RPMI7951 (cell line): ENCODE data around the gene SP3. TPM values are rescaled to one million over a fixed set of nuclear protein-coding genes. Genes with fewer than 3 reads are reported as not detected.

Experiments used
- DNase-seq: peaks from one replicate; pipeline ENCODE4 v3.0.0-alpha.2; 2012; ENCODE audit warnings: low read depth
- total RNA-seq: library from RNA; depleted of rRNA; stranded (reverse); fragments of >200 nt; shearing (Covaris generic); gene quantifications from 2 replicates; pipeline ENCODE4 v1.2.3, GENCODE V29; 2014; rRNA removed

SP3 gene
- total RNA-seq, result 93.2 and 101 TPM in 2 replicates

DNA sequence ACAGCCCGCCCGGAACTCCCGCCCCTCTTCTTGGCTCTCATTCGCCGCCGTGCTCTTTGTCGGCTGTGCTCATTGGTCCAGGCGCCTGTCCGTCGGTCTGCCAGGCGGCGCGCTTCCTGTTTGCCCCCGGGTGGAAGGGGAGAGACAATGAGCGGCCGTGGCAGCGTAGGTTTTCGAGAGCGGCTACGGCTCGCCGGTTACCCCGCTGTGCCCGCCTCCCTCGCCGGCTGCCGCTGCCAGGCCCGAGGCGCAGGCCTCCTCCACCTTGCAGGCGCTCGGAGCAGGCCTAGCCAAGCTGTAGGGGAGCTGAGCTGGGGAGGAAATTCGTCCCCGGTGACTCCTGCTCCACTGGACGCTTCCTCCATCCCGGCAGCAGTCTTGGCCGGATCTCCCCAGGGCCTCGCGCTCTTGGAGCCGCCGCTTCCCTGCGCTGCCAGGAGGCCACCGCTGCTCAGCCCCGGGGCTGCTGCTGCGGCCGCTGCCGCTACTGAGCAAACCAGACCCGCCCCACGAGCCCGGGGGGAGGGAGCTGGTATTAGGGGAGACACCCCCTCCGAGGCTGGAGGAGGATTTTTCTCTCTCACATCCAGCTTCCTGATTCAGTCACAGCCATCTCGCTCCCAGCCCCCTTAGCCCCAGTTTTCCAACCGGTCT lies at the start of gene SP3:
SP3 (minus strand) TSS at position 2 of the 654 bp plus-strand sequence. CDS start 202 bp downstream, outside the sequence.
- peak; percentile 97 for DNase-seq

DNA sequence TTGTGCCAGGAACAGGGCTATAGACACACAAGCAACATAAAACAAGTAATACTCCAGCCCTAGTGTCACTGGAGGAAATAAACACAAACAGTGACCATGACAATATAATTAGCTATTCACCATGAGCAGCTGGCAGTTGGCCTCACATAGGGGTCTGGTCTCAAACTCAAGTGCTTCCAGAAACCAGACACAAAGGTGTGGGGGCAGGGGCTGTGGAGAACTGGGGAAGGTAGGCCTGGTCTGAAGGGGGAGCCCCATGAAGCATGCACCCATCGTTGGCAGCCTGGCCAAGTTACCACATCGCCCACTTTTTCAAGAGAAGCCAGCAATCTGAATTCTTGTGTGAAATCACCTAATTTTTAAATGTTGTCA lies 49.5 kb upstream of the SP3 start:
- DNase-seq, result no peak

DNA sequence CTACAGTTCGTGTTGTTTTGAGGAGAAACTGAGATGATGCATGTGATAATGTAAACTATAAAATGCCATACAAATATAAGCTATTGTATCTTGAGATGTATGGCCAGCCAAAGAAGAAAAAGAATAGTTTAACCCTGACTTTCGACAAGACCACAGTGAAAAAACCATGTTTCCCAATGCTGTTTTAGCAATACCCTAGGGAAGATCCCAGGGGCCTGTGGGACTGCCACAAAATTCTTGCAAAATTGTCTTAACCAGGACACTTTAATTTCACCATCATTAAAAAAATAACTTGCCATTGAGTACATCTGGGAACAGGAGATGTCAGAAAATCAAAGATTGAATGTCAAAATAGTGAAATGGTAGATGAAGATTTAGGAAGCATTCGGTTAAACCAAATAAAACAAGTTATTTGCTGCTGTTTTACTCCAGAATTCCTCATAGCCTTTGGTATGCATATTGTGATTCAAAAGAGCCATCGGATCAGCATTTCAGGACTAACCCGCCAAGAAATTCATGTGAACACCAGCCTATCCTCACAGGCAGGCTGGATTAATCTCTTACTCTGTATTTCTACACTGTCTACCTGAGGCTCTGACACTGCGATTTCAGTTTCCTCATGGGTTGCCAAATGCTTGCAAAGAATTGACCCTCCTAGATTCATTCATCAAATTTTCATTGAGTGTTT lies 49.0 kb upstream of the SP3 start:
- DNase-seq, result no peak

DNA sequence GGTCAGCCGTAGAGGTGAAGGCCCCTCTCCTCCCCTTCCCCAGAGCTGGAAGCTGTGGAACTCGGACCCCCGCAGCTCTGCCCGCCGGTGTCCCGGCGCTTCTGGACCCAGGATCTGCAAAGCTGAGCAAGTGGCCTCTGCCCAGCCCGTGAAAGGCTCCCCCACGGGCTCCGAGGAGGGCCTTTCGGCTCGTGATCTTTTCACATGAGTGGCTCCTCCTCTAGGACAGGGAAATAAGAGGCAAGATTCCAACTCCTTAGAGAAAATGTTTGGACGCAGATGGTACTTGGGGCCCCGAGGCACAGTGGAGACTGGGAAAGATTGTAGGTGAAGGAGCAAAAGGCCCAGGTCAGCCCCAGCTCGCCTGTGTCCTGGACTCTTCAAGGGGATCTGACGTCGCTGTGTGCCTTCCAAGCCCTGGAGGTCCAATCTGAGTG lies 48.2 kb upstream of the SP3 start:
- DNase-seq, result peak; percentile 44

DNA sequence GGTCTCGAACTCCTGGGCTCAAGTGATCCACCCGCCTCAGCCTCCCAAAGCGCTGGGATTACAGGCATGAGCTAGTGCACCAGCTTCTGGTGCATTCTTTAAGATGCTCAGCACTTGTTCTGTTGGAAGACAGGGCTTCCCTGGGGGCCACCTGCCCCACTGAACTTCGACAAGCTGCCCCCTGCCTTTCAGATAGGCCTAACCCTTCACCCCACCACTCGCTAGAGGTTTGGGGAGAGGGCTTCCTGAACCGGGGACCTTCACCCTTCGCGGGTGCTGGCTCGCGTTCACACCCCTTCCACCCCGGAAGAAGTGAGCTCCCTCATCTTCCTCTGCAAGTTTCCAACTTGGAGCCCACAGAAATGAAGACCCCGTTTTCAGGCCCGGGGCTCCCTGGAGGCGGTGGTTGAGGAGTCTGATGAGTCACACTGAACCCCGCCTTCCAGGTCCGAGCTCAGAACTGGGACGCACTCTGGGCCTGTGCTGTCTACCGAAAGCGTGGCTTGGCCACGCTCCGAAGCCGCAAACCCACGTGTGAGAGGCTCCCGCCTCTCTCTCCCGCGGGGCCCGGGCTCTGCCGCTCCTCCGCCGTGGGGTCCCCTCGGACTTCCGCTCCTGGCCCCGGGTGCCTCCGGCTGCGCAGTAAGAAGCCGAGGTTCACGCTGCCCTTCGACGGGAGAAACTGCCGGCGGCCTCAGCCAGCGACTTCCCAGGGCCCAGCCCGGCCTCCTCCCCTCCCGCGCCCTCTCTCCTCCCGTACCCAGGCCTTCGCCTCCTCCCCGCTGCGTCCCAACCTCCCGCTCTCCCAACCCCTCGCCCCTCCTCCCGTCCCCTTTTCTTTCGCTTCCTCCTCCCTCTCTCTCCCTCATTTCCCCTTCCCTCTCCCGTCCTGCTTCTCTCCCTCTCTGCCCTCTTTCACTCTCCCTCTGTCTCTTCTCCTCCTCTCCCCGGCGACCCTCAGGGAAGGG lies 47.5 kb upstream of the SP3 start:
- peak; percentile 65 for DNase-seq

DNA sequence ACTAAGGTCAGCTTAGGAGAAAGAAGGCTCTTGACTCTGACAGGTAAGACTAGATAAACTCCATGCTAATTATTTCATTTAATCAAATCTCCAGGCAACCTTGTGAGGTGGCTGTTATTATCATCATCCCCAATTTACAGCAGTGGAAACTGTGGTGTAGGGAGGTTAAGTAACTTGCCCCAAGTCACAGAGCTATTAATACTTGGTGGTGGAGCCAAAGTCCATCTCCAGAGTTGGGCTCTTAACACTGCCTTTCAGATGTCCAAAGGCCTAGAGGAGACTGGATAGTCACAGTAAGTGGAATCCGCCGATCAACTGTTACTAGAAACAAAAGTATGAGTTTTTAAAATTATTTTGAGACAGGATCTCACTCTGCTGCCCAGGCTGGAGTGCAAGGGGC lies 46.6 kb upstream of the SP3 start:
- DNase-seq, result no peak

DNA sequence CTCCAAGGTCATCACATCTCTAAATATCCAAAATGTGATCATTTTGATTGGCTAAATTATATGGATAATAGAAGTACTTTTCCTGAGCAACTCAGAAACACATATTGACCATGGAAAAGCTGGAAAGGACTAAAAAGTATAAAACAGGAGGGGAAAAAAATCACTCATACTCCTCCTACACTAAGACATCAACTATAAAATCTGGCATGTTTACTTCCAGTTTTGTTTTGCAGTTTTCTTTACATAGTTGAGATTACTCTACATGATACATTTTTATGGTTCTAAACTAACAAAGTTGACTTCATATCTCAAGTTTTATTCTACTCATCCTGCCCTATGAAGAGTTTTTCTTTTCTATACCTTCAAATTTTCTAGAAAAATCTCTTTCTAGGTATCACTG lies 46.0 kb upstream of the SP3 start:
- no peak for DNase-seq

DNA sequence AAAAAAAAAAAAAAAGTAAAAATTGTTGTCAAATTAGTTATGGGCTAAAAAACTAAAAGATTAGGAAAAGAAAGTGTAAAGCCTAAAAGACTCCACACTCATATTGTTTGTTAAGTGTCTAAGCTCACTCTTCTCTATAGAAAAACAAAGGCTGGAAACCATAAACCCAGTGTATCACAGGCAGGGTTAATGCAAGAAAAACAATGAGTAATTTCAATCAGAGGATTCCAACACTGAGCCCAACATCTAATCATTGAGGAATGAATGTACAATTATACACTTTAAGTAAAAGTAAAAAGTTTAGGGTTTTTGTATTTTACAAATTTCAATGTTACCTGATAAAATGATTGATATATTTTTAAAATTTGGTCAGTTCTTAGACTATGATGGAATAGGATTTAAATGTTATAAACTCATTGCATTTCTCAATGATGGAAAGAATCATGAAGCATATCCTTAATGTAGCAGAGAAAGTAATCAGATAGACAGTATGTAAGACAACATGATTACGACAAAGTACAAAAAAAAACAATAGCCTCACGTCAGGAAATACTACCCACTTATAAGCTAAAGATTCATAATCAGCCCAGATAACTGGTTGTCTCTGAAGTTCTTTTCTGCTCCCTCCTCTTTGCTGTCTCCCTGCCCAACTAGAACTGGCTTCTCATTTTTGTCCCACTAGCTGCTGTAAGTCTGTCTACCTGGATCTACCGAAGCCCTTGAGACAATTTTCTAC lies 44.5 kb upstream of the SP3 start:
- DNase-seq, result no peak

DNA sequence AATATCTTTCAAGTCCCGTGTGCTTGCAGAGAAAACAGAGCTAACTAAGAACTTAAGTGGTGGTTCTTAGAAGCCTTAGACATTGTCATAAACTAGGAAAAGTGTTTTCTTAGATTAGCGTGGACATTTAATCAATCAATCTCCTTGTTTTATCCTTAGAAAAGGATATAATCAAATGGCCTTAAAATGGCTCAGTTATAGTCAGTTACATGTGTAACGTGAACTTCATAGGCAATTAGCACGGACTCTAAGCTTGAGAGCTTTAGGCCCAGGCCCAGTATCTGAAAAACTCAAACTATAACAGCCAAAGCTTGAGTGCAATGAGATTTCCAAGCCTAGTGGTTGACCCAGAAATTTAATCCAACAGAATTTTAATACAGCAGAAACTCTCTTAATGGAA lies 43.5 kb upstream of the SP3 start:
- DNase-seq, result no peak

DNA sequence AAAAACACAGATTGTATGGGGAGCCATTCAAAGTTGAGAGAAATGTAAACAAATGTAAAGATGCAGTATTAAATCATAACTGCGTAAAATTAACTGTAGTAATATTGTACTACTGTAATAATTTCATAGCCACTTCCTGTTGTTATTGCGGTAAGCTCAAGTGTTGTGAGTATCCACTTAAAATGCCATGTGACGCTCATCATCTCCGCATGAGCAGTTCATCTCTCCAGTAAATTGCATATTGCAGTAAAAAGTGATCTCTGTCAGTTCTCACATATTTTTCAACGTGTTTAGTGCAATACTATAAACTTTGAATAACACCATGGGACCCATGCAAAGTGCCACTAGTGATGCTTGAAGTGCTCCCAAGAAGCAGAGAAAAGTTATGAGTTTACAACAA lies 41.8 kb upstream of the SP3 start:
- DNase-seq, result no peak

DNA sequence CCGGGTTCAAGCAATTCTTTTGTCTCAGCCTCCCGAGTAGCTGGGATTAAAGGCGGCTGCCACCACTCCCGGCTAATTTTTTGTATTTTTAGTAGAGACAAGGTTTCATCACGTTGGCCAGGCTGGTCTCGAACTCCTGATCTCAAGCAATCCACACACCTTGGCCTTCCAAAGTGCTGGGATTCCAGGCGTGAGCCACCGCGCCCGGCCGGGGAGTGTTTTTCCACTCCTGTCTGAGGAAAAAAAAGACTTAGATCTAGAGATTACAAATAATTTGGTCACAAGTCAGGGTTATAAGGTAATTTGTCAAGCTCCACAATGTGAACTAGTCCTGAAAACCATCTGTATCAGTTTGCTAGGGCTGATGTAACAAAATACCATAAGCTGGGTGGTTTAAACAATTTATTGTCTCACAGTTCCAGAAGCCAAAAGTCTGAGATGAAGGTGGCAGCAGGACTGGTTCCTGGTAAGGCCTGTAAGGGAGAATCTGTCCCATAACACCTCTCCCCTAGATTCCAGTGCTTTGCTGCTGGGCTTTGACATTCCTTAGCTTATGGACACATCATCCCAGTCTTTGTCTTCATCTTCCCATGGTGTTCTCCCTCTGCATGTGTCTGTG lies 40.7 kb upstream of the SP3 start:
- no peak for DNase-seq

DNA sequence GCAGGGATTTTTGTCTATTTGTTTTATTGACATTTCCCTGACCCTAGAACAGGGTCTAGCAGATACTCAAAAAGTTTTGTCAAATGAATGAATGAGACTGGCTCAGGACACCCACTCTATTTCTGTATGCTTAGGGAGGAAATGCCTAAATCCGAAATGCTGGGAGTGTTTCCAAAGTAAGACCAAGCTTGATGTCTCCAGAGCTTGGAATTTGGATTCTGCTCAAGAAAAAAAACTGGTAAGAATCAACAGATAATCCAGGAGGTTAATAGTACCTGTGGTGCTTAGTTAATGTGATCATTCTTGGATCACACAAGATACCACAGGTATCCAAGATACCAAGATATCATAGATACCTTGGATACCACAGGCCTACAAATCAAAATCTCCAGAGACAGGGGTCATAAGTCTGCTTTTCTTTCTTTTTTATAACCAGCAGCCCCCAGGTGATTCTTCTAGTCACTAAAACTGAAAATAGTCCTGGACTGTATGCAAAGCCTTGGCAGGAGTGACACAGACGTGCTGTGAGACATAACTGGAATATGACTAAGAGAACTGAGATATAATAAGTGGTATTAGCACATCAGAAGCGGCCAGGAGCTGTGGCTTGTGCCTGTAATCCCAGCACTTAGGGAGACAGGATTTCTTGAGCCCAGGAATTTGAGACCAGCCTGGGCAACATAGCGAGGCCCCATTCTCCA lies 39.9 kb upstream of the SP3 start:
- no peak for DNase-seq

DNA sequence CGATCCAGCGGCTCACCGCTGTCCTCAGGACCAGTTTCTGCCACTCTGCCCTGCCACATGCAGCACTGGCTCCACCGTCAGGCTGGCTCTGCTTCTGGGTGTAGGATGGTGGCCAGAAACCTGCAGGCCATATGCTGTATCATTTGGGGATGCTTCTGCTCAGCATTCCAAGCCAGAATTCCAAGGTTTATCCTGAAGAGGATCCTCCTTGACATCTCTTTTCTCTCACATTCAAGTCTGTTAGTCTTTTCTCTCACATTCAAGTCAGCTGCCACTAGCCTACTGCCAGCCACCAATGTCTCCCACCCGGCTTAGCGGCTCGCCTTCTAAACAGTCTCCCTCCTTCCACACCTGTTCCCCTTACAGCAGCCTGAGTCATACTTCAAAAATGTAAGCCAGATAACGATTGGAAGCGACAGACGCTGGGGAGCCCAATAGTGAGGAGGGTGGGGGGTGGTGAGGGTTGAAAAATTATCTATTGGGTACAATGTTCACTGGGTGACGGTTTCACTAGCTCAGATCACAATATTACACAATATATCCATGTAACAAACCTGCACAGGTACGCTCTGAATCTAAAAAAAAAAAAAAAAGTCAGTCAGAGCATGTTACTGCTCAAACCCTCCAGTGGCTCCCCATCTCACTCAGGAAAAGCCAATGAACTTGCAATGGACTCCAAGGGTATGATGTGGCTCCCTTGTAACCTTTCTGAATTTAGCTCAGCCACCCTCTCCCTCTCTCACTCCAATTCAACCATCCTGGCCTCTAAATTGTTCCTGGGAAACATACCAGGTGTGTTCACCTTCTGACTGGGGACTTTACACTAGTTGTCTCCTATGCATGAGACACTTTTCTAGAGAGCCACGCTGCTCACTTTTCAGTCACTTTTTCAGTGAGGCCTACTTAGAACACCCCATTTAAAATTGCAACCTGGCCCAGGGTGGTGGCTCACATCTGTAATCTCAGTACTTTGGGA lies 38.8 kb upstream of the SP3 start:
- no peak for DNase-seq

DNA sequence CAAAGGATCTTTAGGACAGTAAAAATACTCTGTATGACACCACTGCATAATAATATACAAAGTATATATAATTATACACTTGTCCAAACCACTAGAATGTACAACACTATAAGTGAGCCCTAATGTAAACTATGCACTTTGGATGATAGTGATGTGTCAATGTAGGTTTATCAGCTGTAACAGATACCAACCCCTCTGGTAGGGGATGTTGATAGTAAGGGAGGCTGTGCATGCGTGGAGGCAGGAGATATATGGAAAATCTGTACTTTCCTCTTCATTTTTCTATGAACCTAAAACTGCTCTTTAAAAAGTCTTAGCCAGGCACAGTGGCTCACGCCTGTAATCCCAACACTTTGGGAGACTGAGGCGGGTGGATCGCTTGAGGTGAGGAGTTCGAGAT lies 37.5 kb upstream of the SP3 start:
- DNase-seq, result no peak

DNA sequence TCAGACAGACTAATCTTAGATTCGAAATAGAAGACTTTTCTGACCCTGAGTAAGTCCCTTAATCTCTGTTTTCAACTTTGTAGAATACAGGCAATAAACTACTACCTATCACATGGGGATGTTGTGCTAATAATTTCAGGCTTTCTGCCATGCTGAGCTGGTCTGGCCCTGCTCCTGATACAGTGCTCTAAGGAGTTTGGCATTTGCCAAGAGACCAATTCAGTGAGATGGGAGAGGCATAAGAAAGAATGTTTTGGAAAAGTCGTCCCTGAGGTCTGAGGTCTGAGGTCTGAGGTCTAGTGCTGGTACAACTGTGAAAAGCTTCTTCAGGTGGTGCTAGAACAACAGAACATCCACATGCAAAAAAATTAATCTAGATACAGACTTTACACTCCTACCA lies 35.9 kb upstream of the SP3 start:
- DNase-seq, result no peak

DNA sequence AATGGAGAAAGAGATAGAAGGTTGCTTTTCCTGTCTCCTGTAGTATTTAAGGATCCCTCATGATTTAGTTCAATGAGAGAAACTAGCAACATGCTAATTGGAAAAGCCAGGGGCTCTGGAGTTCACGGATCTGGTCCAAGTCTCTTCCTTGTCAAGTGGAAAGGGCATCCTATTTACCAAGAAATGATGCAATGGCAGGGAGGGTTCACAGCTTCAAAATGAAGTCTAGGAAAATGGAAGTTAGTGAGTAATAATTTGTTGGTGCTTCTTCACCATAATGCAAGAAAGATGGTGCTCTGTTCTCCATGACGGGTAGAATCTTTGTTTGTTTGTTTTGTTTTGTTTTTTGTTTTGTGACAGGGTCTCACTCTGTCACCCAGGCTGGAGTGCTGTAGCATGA lies 34.6 kb upstream of the SP3 start:
- DNase-seq, result no peak

DNA sequence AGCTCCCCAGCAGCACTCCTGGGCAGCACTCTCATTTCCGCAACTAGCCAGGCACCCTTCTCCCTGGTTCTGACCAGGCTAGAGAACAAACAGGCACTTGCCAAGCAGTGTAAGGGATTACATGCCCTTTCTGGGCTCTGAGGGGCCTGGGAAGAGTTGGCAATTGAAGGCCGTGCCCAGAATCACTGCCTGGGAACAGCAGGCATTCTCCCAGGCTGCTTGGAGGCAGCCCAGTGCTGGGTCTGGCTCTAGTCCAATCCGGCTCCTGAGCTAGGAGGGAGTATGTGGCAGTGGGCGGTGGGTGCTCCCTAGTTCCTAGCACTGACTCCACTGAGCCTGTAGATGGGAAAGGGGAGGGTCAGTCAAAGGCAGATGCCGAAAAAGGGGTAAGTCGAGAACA lies 34.1 kb upstream of the SP3 start:
- no peak for DNase-seq

DNA sequence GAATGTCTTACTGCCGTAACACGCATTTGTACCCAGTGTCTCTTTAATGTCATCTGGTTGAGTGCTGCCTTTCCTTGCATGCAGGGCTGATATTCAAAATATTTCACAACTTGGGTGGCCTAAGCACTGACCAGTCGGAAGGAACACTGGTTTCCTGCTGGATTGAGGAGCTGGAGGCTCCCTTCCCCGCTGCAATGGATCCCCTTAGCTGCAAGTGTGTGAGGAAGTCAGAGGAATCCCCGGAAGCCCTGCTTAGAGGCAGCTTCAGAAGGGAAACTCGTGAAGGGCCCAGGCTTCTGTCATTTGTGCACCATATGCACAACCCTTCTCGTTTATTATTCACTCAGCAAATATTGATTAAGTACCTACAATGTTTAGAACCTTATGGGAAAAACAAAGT lies 33.2 kb upstream of the SP3 start:
- DNase-seq, result no peak

DNA sequence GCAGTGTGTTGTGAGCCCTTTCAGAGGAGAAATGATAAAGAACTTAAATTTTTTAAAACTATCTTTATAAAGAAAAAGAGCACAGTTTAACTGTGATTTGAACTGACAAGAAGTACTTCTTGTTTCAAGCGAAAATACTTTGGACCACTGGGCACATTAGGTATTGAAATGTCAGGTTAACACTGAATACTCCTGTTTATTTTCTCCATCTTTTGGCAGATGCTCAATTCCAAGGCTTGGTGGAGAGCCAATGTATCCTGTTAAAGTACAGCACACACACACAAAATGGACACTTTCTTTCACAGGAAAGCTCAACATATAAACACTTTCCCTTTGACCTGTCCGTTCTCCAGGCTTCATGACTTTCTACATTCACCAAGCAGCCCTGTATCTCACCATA lies 32.6 kb upstream of the SP3 start:
- DNase-seq, result no peak

DNA sequence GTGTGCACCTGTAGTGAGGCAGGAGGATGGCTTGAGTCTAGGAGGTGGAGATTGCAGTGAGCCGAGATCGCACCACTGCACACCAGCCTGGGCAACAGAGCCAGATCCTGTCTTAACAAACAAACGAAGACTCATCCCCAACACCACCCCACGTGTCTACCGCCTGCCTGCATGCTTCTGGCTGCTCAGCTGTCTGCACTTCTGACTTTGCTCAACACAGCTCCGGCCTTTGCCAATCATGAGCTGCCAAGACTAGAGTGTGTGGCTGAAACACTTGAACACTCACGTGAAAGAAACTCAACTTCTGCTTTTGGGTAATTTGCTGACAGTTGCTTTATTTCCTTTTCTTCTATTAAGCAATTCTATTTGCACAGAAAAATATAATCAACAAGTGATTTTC lies 32.1 kb upstream of the SP3 start:
- no peak for DNase-seq
